HG03108 (cell line): ENCODE data around the gene UBQLNL.

Experiments used
- ATAC-seq: cut with Tn5 transposase; IDR thresholded peaks from one replicate; pipeline ENCODE4 v1.9.1; 2021; ENCODE audit warnings: moderate library complexity; ENCODE audit not compliant: unreplicated experiment

The UBQLNL gene

GRCh38 chr11:5507933-5508305, 8.6 kb downstream of the UBQLNL start:
- no peak for ATAC-seq

- ATAC-seq, result no peak
Measured at GRCh38 chr11:5507177-5507932, 9.1 kb downstream of the UBQLNL start.

- no peak for ATAC-seq
Measured at GRCh38 chr11:5505363-5506048, 11.0 kb downstream of the UBQLNL start.

- no peak for ATAC-seq
Measured at GRCh38 chr11:5504403-5504921, 12.0 kb downstream of the UBQLNL start.

- no peak for ATAC-seq
Measured at GRCh38 chr11:5500393-5500801, 16.1 kb downstream of the UBQLNL start.

GRCh38 chr11:5499671-5500070, 16.8 kb downstream of the UBQLNL start:
- ATAC-seq, result no peak

GRCh38 chr11:5489576-5490357, 26.7 kb downstream of the UBQLNL start:
- no peak for ATAC-seq

GRCh38 chr11:5488798-5489399, 27.6 kb downstream of the UBQLNL start:
- no peak for ATAC-seq

GRCh38 chr11:5488385-5488784, 28.1 kb downstream of the UBQLNL start, which contains the start of gene OR52D1:
Gene OR52D1, plus strand, starts transcription at chr11:5488685. Its CDS starts 22 bp downstream, at chr11:5488707.
- ATAC-seq, result no peak

GRCh38 chr11:5486421-5486820, 30.1 kb downstream of the UBQLNL start:
- no peak for ATAC-seq

GRCh38 chr11:5486003-5486402, 30.5 kb downstream of the UBQLNL start:
- ATAC-seq, result no peak

- peak; percentile 63 for ATAC-seq
Measured at GRCh38 chr11:5476186-5476819, 40.2 kb downstream of the UBQLNL start.

GRCh38 chr11:5473921-5474320, 42.6 kb downstream of the UBQLNL start:
- ATAC-seq, result no peak

- ATAC-seq, result no peak
Measured at GRCh38 chr11:5467527-5467926, 49.0 kb downstream of the UBQLNL start.
